Smooth muscle cell (in vitro differentiated cells): ENCODE results near the gene SLC38A11. TPM values are rescaled to one million over a fixed set of nuclear protein-coding genes. Genes with fewer than 3 reads are reported as not detected.
"Not testable (repeated sequence)": the region's sequence is repeated elsewhere in the genome, so short reads cannot be mapped to it uniquely, and the experiment has no call there.

ENCODE experiments used
- DNase-seq: peaks from one replicate; lab custom pipeline; 2025; ENCODE audit not compliant: unreplicated experiment; lab: John Stamatoyannopoulos, UW
- H2AFZ ChIP-seq: fragments of 200-600 bp; sonication (generic); 2 replicates; pipeline ENCODE4 v1.6.0; 2016; ENCODE audit warnings: antibody characterized with exemption, low read depth, mild to moderate bottlenecking
- H3F3A ChIP-seq: fragments of 200-600 bp; sonication (generic); 2 replicates; pipeline ENCODE4 v1.6.0; 2017; ENCODE audit warnings: antibody characterized with exemption, low read depth
- H3K27ac ChIP-seq: fragments of 200-600 bp; sonication (generic); 2 replicates; pipeline ENCODE4 v1.5.1; 2016; ENCODE audit warnings: low read depth, mild to moderate bottlenecking
- H3K27me3 ChIP-seq: fragments of 200-600 bp; sonication (generic); 2 replicates; pipeline ENCODE4 v1.6.1; 2016; ENCODE audit warnings: low read depth, mild to moderate bottlenecking
- H3K36me3 ChIP-seq: fragments of 200-600 bp; sonication (generic); 2 replicates; pipeline ENCODE4 v1.5.1; 2016; ENCODE audit warnings: low read depth
- H3K4me1 ChIP-seq: fragments of 200-600 bp; sonication (generic); 2 replicates; pipeline ENCODE4 v1.5.1; 2016; ENCODE audit warnings: low read depth
- H3K4me2 ChIP-seq: fragments of 200-600 bp; sonication (generic); 2 replicates; pipeline ENCODE4 v1.6.0; 2016; ENCODE audit warnings: mild to moderate bottlenecking
- H3K4me3 ChIP-seq: fragments of 200-600 bp; sonication (generic); 2 replicates; pipeline ENCODE4 v1.5.1; 2016; ENCODE audit warnings: mild to moderate bottlenecking
- H3K79me2 ChIP-seq: fragments of 200-600 bp; sonication (generic); 2 replicates; pipeline ENCODE4 v1.6.0; 2016; ENCODE audit warnings: low read depth, mild to moderate bottlenecking
- H3K9ac ChIP-seq: fragments of 200-600 bp; sonication (generic); 2 replicates; pipeline ENCODE4 v1.6.0; 2016; ENCODE audit warnings: low read depth
- H3K9me3 ChIP-seq: fragments of 200-600 bp; sonication (generic); replicated peaks from 2 replicates; pipeline ENCODE4 v1.5.1; 2016; ENCODE audit warnings: low read depth
- H4K20me1 ChIP-seq: fragments of 200-600 bp; sonication (generic); 2 replicates; pipeline ENCODE4 v1.6.0; 2016; ENCODE audit warnings: low read depth
- CTCF ChIP-seq: fragments of 200-600 bp; sonication (generic); IDR thresholded peaks from 2 replicates; pipeline ENCODE4 v1.5.1; 2017; ENCODE audit warnings: borderline replicate concordance, mild to moderate bottlenecking, antibody characterized with exemption; ENCODE audit not compliant: insufficient read depth, poor library complexity, severe bottlenecking
- WGBS: methylation state at CpG from one replicate; pipeline ENCODE4 v1.1.7; 2016; ENCODE audit warnings: low lambda C conversion rate; 5-methylcytosine and 5-hydroxymethylcytosine counted together
- polyA plus RNA-seq: library from polyadenylated mRNA; unstranded; fragments of >200 nt; fragmentation: Nextera tagmentation; extraction: Ambion mirVana; gene quantifications from 2 replicates; pipeline ENCODE4 v1.2.1, GENCODE V29; 2016
- total RNA-seq: library from RNA; depleted of rRNA; stranded (reverse); fragments of >200 nt; gene quantifications from 2 replicates; pipeline ENCODE4 v1.2.3, GENCODE V29; 2014

The SLC38A11 gene
- total and polyA plus RNA-seq, 2 experiments from 2014 or later, result not detected

GRCh38 chr2:164993287-164994016 is 38.1 kb upstream of the SLC38A11 start:
- Histone ChIP-seq H3K27me3 (no peaks in the 10 kb centered on the region), H3K9me3 (no peaks in the 10 kb centered on the region), H2AFZ (no peak overlapping the region), H3K36me3 (no peaks in the 10 kb centered on the region), H3K4me1 (peaks cover 4% of the 10 kb centered on the region), H3F3A (no peaks in the 10 kb centered on the region), H3K79me2 (no peaks in the 10 kb centered on the region), H3K4me2 (no peak overlapping the region), H3K4me3 (no peak overlapping the region), H4K20me1 (no peaks in the 10 kb centered on the region), H3K9ac (no peak overlapping the region), H3K27ac (no peak overlapping the region)
- TF ChIP-seq CTCF, result no peak
- DNase-seq, result no peak
- 89% methylated on average over 19 of the region's 19 CpGs for WGBS

GRCh38 chr2:164992818-164993217 is 37.5 kb upstream of the SLC38A11 start:
- Histone ChIP-seq H3F3A (no peaks in the 10 kb centered on the region), H3K4me3 (no peak overlapping the region), H3K9ac (no peak overlapping the region), H3K4me2 (no peak overlapping the region), H3K27me3 (no peaks in the 10 kb centered on the region), H3K79me2 (no peaks in the 10 kb centered on the region), H2AFZ (no peak overlapping the region), H3K36me3 (no peaks in the 10 kb centered on the region), H3K27ac (peak overlapping the region; percentile 80), H3K9me3 (no peaks in the 10 kb centered on the region), H4K20me1 (no peaks in the 10 kb centered on the region), H3K4me1 (peaks cover 4% of the 10 kb centered on the region)
- TF ChIP-seq CTCF, result peak; percentile 61
- DNase-seq, result no peak
- 0% methylated on average over 5 of the region's 5 CpGs for WGBS

- not testable (repeated sequence) for H3K27me3 ChIP-seq, H3K9ac ChIP-seq, H3K79me2 ChIP-seq, H3F3A ChIP-seq, H3K4me2 ChIP-seq, H4K20me1 ChIP-seq, H3K36me3 ChIP-seq, DNase-seq, H3K4me3 ChIP-seq, H3K4me1 ChIP-seq, H3K9me3 ChIP-seq
- Histone ChIP-seq H2AFZ (peak overlapping the region; percentile 5), H3K27ac (peak overlapping the region; percentile 80)
Measured at GRCh38 chr2:164992093-164992454, 36.7 kb upstream of the SLC38A11 start.

- not testable (repeated sequence) for H3K9ac ChIP-seq, H4K20me1 ChIP-seq, H3K4me1 ChIP-seq, H3K36me3 ChIP-seq, DNase-seq, H3K27me3 ChIP-seq, H3F3A ChIP-seq, H3K79me2 ChIP-seq, H3K9me3 ChIP-seq, H3K4me3 ChIP-seq
- Histone ChIP-seq H3K4me2 (peak overlapping the region; percentile 11), H2AFZ (peak overlapping the region; percentile 5), H3K27ac (peak overlapping the region; percentile 80)
Measured at GRCh38 chr2:164991361-164992092, 36.2 kb upstream of the SLC38A11 start.

- DNase-seq, H3F3A ChIP-seq, H4K20me1 ChIP-seq, H3K27me3 ChIP-seq, H3K4me1 ChIP-seq, H3K4me3 ChIP-seq, H3K9me3 ChIP-seq, H3K79me2 ChIP-seq, H3K9ac ChIP-seq, H3K36me3 ChIP-seq: not testable (repeated sequence)
- peak overlapping the region; percentile 29 for H3K4me2 ChIP-seq
- peak overlapping the region; percentile 65 for H2AFZ ChIP-seq
- peak overlapping the region; percentile 80 for H3K27ac ChIP-seq
Measured at GRCh38 chr2:164990953-164991352, 35.6 kb upstream of the SLC38A11 start.

GRCh38 chr2:164988805-164989204 is 33.5 kb upstream of the SLC38A11 start:
- not testable (repeated sequence) for H3F3A ChIP-seq, H3K9ac ChIP-seq, H4K20me1 ChIP-seq, H3K4me1 ChIP-seq, H3K36me3 ChIP-seq, H3K27ac ChIP-seq, H3K4me2 ChIP-seq, H3K9me3 ChIP-seq, DNase-seq, H3K27me3 ChIP-seq, H3K79me2 ChIP-seq, H3K4me3 ChIP-seq, H2AFZ ChIP-seq
- 63% methylated on average over 3 of the region's 3 CpGs for WGBS

- H3F3A ChIP-seq, H3K36me3 ChIP-seq, DNase-seq, H3K27me3 ChIP-seq, H3K27ac ChIP-seq, H3K79me2 ChIP-seq, H3K9me3 ChIP-seq, H3K4me2 ChIP-seq, H3K9ac ChIP-seq, H4K20me1 ChIP-seq, H3K4me3 ChIP-seq, H2AFZ ChIP-seq: not testable (repeated sequence)
- peaks cover 13% of the 10 kb centered on the region for H3K4me1 ChIP-seq
- WGBS, result 67% methylated on average over 3 of the region's 3 CpGs
Measured at GRCh38 chr2:164986027-164986426, 30.7 kb upstream of the SLC38A11 start.
